Esophagus squamous epithelium (tissue), 5 donors: ENCODE measurements around the gene PLS3. TPM values are rescaled to one million over a fixed set of nuclear protein-coding genes. Genes with fewer than 3 reads are reported as not detected.

Source experiments
- DNase-seq: peaks from one replicate; lab custom pipeline; 2025; lab: John Stamatoyannopoulos, UW
- H3K27ac ChIP-seq, 4 donors: fragments of 200-600 bp; sonication (generic); one replicate each; pipeline ENCODE4 v1.5.1; 2016 to 2019; ENCODE audit warnings: mild to moderate bottlenecking in 1 of 4
- H3K27me3 ChIP-seq, 4 donors: fragments of 200-600 bp; sonication (generic); 1 replicate in 3 of 4; 2 replicates in 1 of 4; pipeline versions ENCODE4 v1.5.1 to v1.6.0; 2017 to 2021; ENCODE audit warnings: antibody characterized with exemption in 1 of 4
- H3K36me3 ChIP-seq, 3 donors: fragments of 200-600 bp; sonication (generic); one replicate each; pipeline ENCODE4 v1.5.1; 2016 to 2019
- H3K4me1 ChIP-seq, 3 donors: fragments of 200-600 bp; sonication (generic); one replicate each; pipeline ENCODE4 v1.5.1; 2017 to 2019
- H3K4me3 ChIP-seq, 4 donors: fragments of 200-600 bp; sonication (generic); 1 replicate in 3 of 4; 2 replicates in 1 of 4; pipeline ENCODE4 v1.5.1; 2016 to 2019; ENCODE audit warnings: mild to moderate bottlenecking in 2 of 4, moderate library complexity in 1 of 4
- H3K9me3 ChIP-seq, 3 donors: fragments of 200-600 bp; sonication (generic); one replicate each; pipeline ENCODE4 v1.5.1; 2016 to 2019
- CTCF ChIP-seq, 6 experiments: fragments of 450-650 bp in 4 of 6; fragments of 200-600 bp in 2 of 6; sonication (generic) in 2 of 6; IDR thresholded peaks; one replicate each; pipeline ENCODE4 v1.5.1; 2016 to 2019; ENCODE audit warnings: antibody characterized with exemption in 6 of 6, mild to moderate bottlenecking in 4 of 6, moderate library complexity in 4 of 6
- POLR2A ChIP-seq, 4 donors: fragments of 450-650 bp; IDR thresholded peaks; one replicate each; pipeline ENCODE4 v1.6.1; 2017; ENCODE audit warnings: antibody characterized with exemption in 4 of 4, mild to moderate bottlenecking in 4 of 4, moderate library complexity in 3 of 4
- WGBS, 2 donors: methylation state at CpG; one replicate each; pipeline ENCODE4 v1.1.5; 2018; 5-methylcytosine and 5-hydroxymethylcytosine counted together
- intact Hi-C: fragments of 100-400 bp; cut with DNase I; formaldehyde crosslinking; loops from one replicate; pipeline ENCODE4 v1.15.0; 2022
- total RNA-seq, 4 donors: library from RNA; depleted of rRNA; stranded (reverse); fragments of >200 nt; gene quantifications; one replicate each; pipeline ENCODE4 v1.1.0, GENCODE V29; 2016
- donor health status: DM: yes; HTN: yes; CAD: no.

The PLS3 gene
- total RNA-seq, 4 donors from 2014 or later: 142 to 196 (median 149) TPM

DNA sequence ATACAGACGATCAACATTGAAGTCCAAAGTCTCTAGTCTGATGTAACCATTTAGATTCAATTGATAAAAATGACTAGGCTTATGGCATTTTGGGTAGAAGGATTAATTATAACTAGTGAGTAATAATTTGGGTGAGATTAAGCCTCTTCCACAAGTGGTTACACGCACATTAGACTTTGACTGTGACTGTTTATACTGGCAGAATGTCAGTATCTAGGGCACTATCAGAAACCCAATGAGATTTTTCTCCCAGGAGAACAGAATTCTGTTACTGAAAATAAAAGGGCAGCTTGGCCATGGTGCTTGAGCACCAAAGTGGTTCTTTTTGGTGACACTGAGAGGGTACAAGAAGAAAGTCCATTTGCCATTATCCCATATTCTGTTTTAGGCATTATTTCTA lies 3.3 kb downstream of the PLS3 start:
- Histone ChIP-seq H3K4me1 (peaks cover 0 to 36% (median 3%) of the 10 kb centered on the region in 3 donors), H3K36me3 (no peaks in the 10 kb centered on the region), H3K27ac (peak overlapping the region in 3 of 4 donors; percentile 5 to 90 (median 14)), H3K27me3 (peaks cover 0 to 3% (median 0%) of the 10 kb centered on the region in 4 donors), H3K9me3 (no peaks in the 10 kb centered on the region), H3K4me3 (no peak overlapping the region)
- intact Hi-C loops: no loop called here
- no peak for DNase-seq
- no peak for TF ChIP-seq CTCF (IDR thresholded peaks at IDR 0.05)
- TF ChIP-seq POLR2A (IDR thresholded peaks at IDR 0.05): no peak
- WGBS, 2 donors: 7 to 24% methylated on average over 2 of the region's 2 CpGs

DNA sequence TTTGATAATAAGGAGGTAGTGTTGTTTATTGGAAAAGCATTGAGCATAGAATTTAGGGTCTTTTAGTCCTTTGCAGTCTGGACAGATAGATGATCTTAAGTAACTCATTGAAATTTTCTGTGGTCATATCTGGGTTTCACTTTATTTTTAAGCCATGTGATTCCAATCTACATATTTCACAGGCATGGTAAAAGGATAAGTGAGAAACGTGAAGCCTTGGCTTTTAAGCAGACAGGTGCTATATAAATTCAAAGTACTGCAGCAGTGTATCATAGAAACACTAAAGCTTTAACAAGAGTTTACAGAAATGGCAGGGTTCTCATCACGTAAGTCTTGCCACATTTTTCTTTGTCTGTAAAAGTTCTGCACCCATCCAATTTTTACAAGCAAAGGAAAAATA lies 4.9 kb downstream of the PLS3 start:
- 21 to 71% methylated on average over 2 of the region's 2 CpGs for WGBS, 2 donors
- H3K4me1 ChIP-seq: peaks cover 0 to 25% (median 3%) of the 10 kb centered on the region in 3 donors
- no peaks in the 10 kb centered on the region for H3K36me3 ChIP-seq
- TF ChIP-seq POLR2A (IDR thresholded peaks at IDR 0.05) (no peak), CTCF (IDR thresholded peaks at IDR 0.05) (no peak)
- H3K9me3 ChIP-seq: no peaks in the 10 kb centered on the region
- intact Hi-C loops: no loop called here
- no peak for DNase-seq
- no peak overlapping the region for H3K4me3 ChIP-seq
- H3K27ac ChIP-seq: no peak overlapping the region
- peaks cover 0 to 3% (median 0%) of the 10 kb centered on the region in 4 donors for H3K27me3 ChIP-seq

GRCh38 chrX:115571712-115572111 lies 10.7 kb downstream of the PLS3 start:
- Histone ChIP-seq H3K36me3 (no peaks in the 10 kb centered on the region), H3K4me3 (no peak overlapping the region), H3K9me3 (no peaks in the 10 kb centered on the region), H3K4me1 (no peaks in the 10 kb centered on the region), H3K27ac (no peak overlapping the region), H3K27me3 (no peaks in the 10 kb centered on the region)
- no peak for DNase-seq
- intact Hi-C loops: no loop called here
- no peak for TF ChIP-seq POLR2A (IDR thresholded peaks at IDR 0.05)
- no peak for TF ChIP-seq CTCF (IDR thresholded peaks at IDR 0.05)

GRCh38 chrX:115573185-115573584 lies 12.2 kb downstream of the PLS3 start:
- Histone ChIP-seq H3K4me3 (no peak overlapping the region), H3K27ac (no peak overlapping the region), H3K4me1 (no peaks in the 10 kb centered on the region), H3K36me3 (no peaks in the 10 kb centered on the region), H3K9me3 (no peaks in the 10 kb centered on the region), H3K27me3 (no peaks in the 10 kb centered on the region)
- no peak for TF ChIP-seq POLR2A (IDR thresholded peaks at IDR 0.05)
- TF ChIP-seq CTCF (IDR thresholded peaks at IDR 0.05): no peak
- WGBS, 2 donors: 52 to 56% methylated on average over 2 of the region's 2 CpGs
- no peak for DNase-seq
- intact Hi-C loops: no loop called here

- 62 to 86% methylated on average over 5 of the region's 5 CpGs for WGBS, 2 donors
- no peak overlapping the region for H3K27ac ChIP-seq
- H3K9me3 ChIP-seq: no peaks in the 10 kb centered on the region
- peaks cover 0 to 3% (median 0%) of the 10 kb centered on the region in 3 donors for H3K4me1 ChIP-seq
- H3K36me3 ChIP-seq: no peaks in the 10 kb centered on the region
- H3K27me3 ChIP-seq: no peaks in the 10 kb centered on the region
- TF ChIP-seq CTCF (IDR thresholded peaks at IDR 0.05): no peak
- TF ChIP-seq POLR2A (IDR thresholded peaks at IDR 0.05): no peak
- DNase-seq: no peak
- no peak overlapping the region for H3K4me3 ChIP-seq
- intact Hi-C loops: no loop called here
Measured at GRCh38 chrX:115576676-115577075, 15.7 kb downstream of the PLS3 start.
